Retinal pigment epithelial cell (primary cell): Measurements from ENCODE around the gene HSPA4L.

Experiments used
- DNase-seq: peaks from one replicate; pipeline ENCODE4 v3.0.0-alpha.2; 2010; ENCODE audit warnings: low read depth
- H3K4me3 ChIP-seq: 2 replicates; pipeline ENCODE4 v1.5.1; 2011; ENCODE audit warnings: mild to moderate bottlenecking, low read length, control low read depth, moderate library complexity
- CTCF ChIP-seq: conservative IDR thresholded peaks from 2 replicates; pipeline ENCODE4 v1.5.1; 2011; ENCODE audit warnings: low read depth, low read length, control low read depth, inconsistent platforms

The HSPA4L gene

GRCh38 chr4:127776620-127777019 lies 5.5 kb upstream of the HSPA4L start:
- no peak for DNase-seq
- no peak overlapping the region for H3K4me3 ChIP-seq
- TF ChIP-seq CTCF: no peak

GRCh38 chr4:127777487-127777886 lies 4.6 kb upstream of the HSPA4L start:
- TF ChIP-seq CTCF: no peak
- no peak for DNase-seq
- no peak overlapping the region for H3K4me3 ChIP-seq

GRCh38 chr4:127778102-127778501 lies 4.0 kb upstream of the HSPA4L start:
- TF ChIP-seq CTCF: no peak
- no peak for DNase-seq
- no peak overlapping the region for H3K4me3 ChIP-seq

GRCh38 chr4:127780598-127780997 lies 1.5 kb upstream of the HSPA4L start:
- DNase-seq: no peak
- no peak for TF ChIP-seq CTCF
- H3K4me3 ChIP-seq: no peak overlapping the region

GRCh38 chr4:127781300-127782024 lies 660 bp upstream of the HSPA4L start:
- no peak for TF ChIP-seq CTCF
- H3K4me3 ChIP-seq: peak overlapping the region; percentile 90
- no peak for DNase-seq

GRCh38 chr4:127782025-127782274 lies 172 bp upstream of the HSPA4L start:
- TF ChIP-seq CTCF: no peak
- peak overlapping the region; percentile 90 for H3K4me3 ChIP-seq
- peak; percentile 50 for DNase-seq

- H3K4me3 ChIP-seq: peak overlapping the region; percentile 90
- DNase-seq: peak; percentile 71
- no peak for TF ChIP-seq CTCF
These were observed 1.1 kb downstream of the HSPA4L start for GRCh38 chr4:127783026-127783769.
